DOHH2 (cell line): ENCODE data around the gene CHKA.

Source experiments
- H3F3A ChIP-seq: fragments of 200-600 bp; sonication (generic), shearing (Covaris generic); 2 replicates; pipeline ENCODE4 v1.6.0; 2016; ENCODE audit warnings: antibody characterized with exemption, mild to moderate bottlenecking; ENCODE audit not compliant: control insufficient read depth, insufficient read depth
- H3K27ac ChIP-seq: fragments of 200-600 bp; sonication (generic); 2 replicates; pipeline ENCODE4 v1.5.1; 2014; ENCODE audit warnings: low read depth, mild to moderate bottlenecking, low read length, moderate library complexity
- H3K27me3 ChIP-seq: fragments of 200-600 bp; sonication (generic); 2 replicates; pipeline ENCODE4 v1.6.1; 2014; ENCODE audit warnings: mild to moderate bottlenecking, low read length, mixed read lengths; ENCODE audit not compliant: control insufficient read depth
- H3K36me3 ChIP-seq: fragments of 200-600 bp; sonication (generic); 2 replicates; pipeline ENCODE4 v1.6.1; 2014; ENCODE audit warnings: mild to moderate bottlenecking, low read length, moderate library complexity, mixed read lengths; ENCODE audit not compliant: control insufficient read depth
- H3K4me1 ChIP-seq: fragments of 200-600 bp; sonication (generic); 2 replicates; pipeline ENCODE4 v1.6.1; 2014; ENCODE audit warnings: mild to moderate bottlenecking, low read length, mixed read lengths; ENCODE audit not compliant: control insufficient read depth
- H3K4me2 ChIP-seq: fragments of 200-600 bp; sonication (generic); 2 replicates; pipeline ENCODE4 v1.6.0; 2014; ENCODE audit warnings: mild to moderate bottlenecking, low read length, moderate library complexity
- H3K4me3 ChIP-seq: fragments of 200-600 bp; sonication (generic); 2 replicates; pipeline ENCODE4 v1.5.1; 2014; ENCODE audit warnings: mild to moderate bottlenecking, low read length, mixed read lengths
- H3K79me2 ChIP-seq: fragments of 200-600 bp; sonication (generic); 2 replicates; pipeline ENCODE4 v1.6.1; 2014; ENCODE audit warnings: mild to moderate bottlenecking, low read length, mixed read lengths; ENCODE audit not compliant: control insufficient read depth
- H3K9me2 ChIP-seq: fragments of 200-600 bp; sonication (generic); replicated peaks from 2 replicates; pipeline ENCODE4 v1.6.1; 2014; ENCODE audit warnings: mild to moderate bottlenecking, low read length, mixed read lengths; ENCODE audit not compliant: control insufficient read depth
- H3K9me3 ChIP-seq: fragments of 200-600 bp; sonication (generic); 2 replicates; pipeline ENCODE4 v1.6.1; 2014; ENCODE audit warnings: antibody characterized with exemption, low read length, mixed read lengths; ENCODE audit not compliant: control insufficient read depth, insufficient read depth
- H4K20me1 ChIP-seq: fragments of 200-600 bp; sonication (generic); 2 replicates; pipeline ENCODE4 v1.6.0; 2014; ENCODE audit warnings: low read depth, mild to moderate bottlenecking, antibody characterized with exemption, low read length, moderate library complexity; ENCODE audit not compliant: control insufficient read depth, insufficient read depth
- CTCF ChIP-seq: fragments of 200-600 bp; sonication (generic); IDR thresholded peaks from one replicate; pipeline ENCODE4 v1.5.1; 2014; ENCODE audit warnings: antibody characterized with exemption, mild to moderate bottlenecking, low read depth, low read length; ENCODE audit not compliant: poor library complexity, severe bottlenecking
- EZH2phosphoT487 ChIP-seq: fragments of 200-600 bp; sonication (generic); IDR thresholded peaks from 2 replicates; pipeline ENCODE4 v1.6.1; 2017; ENCODE audit warnings: borderline replicate concordance, mild to moderate bottlenecking, antibody characterized with exemption, low read length, moderate library complexity, mixed read lengths

The CHKA gene

DNA sequence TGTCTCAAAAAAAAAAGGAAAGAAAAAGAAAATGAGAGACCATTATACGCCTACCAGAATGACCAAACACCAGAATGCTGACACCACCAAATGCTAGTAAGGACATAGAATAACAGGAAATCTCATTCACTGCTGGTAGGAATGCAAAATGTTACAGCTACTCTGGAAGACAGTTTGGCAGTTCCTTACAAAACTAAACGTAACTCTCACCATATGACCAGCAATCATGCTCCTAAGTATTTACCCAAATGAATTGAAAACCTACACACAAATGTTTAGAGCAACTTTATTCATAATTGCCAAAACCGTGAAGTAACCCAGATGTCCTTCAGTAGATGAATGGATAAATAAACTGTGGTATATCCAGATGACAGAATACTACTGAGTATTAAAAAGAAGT lies 7.2 kb downstream of the CHKA start:
- H4K20me1 ChIP-seq = peaks cover 6% of the 10 kb centered on the region; the same call in 1 of the 2 replicates
- H3K9me3 ChIP-seq = no peaks in the 10 kb centered on the region
- H3K4me1 ChIP-seq = peaks cover 6% of the 10 kb centered on the region
- H3K79me2 ChIP-seq = peaks cover 79% of the 10 kb centered on the region
- H3K27me3 ChIP-seq = no peaks in the 10 kb centered on the region
- no peak overlapping the region for H3K4me3 ChIP-seq
- peaks cover 10% of the 10 kb centered on the region for H3F3A ChIP-seq
- H3K4me2 ChIP-seq = no peak overlapping the region
- no peaks in the 10 kb centered on the region for H3K9me2 ChIP-seq
- TF ChIP-seq EZH2phosphoT487 = no peak
- no peak for TF ChIP-seq CTCF
- no peak overlapping the region for H3K27ac ChIP-seq
- H3K36me3 ChIP-seq = peaks cover 19% of the 10 kb centered on the region; the same call in 1 of the 2 replicates

DNA sequence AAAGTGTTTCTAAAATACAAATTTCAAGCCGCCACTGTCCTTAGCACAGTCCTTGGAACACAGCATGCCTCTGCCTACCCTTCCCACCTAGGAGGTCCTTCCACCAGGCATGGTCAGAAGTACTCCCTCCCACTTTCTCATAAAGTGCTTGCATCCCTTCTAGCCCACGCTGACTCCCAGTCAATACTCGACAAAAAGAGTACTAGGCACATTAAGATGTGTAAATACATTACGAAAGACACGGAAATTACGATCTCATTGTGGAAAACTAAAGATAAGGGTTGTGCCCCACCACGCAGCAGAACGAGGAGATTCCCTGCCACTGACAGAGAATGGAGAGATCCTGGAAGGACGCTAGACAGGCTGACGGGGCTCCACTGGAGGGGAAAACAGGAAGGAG lies 13.5 kb downstream of the CHKA start:
- H3F3A ChIP-seq = no peaks in the 10 kb centered on the region
- H3K27ac ChIP-seq = no peak overlapping the region
- no peaks in the 10 kb centered on the region for H3K27me3 ChIP-seq
- no peak overlapping the region for H3K4me2 ChIP-seq
- TF ChIP-seq CTCF (no peak), EZH2phosphoT487 (no peak)
- peaks cover 73% of the 10 kb centered on the region for H3K79me2 ChIP-seq
- H3K36me3 ChIP-seq = no peaks in the 10 kb centered on the region
- H3K4me1 ChIP-seq = peaks cover 5% of the 10 kb centered on the region; the same call in 1 of the 2 replicates
- no peak overlapping the region for H3K4me3 ChIP-seq
- H4K20me1 ChIP-seq = no peaks in the 10 kb centered on the region
- H3K9me2 ChIP-seq = no peaks in the 10 kb centered on the region
- no peaks in the 10 kb centered on the region for H3K9me3 ChIP-seq

DNA sequence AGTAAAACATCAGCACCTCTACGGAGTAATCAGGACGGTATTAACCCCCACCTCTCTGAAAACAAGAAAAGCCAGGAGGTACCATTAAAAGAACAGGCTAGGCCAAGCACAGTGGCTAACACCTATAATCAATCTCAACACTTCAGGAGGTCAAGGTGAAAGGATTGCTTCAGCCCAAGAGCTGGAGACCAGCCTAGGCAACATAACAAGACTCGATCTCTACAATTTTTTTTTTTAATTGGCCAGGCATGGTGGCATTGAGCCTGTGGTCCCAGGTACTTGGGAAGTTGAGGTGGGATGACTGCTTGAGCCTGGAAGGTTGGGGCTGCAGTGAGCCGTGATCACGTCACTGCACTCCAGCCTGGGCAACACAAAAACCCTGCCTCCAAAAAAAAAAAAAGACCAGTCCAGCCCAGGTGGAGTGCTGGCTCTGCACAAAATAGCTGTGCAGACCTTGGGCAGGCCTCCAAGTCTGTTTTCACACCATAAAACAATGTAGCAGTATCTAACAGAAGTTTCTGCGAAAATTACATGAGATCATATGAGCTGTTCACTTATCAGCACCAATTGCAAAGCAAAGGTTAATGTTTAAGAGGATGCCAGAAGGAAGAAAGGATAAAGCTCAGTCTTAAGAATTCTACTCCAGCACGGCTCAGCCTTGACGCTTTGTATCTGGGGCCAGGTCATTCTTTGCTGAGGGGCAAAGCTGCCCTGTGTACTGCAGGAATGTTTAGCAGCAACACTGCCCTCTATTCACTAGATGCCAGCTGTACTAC lies 14.8 kb downstream of the CHKA start:
- Histone ChIP-seq H3K79me2 (peaks cover 74% of the 10 kb centered on the region), H3K36me3 (no peaks in the 10 kb centered on the region), H3K9me3 (no peaks in the 10 kb centered on the region), H3K9me2 (no peaks in the 10 kb centered on the region), H3F3A (no peaks in the 10 kb centered on the region), H3K27ac (no peak overlapping the region), H3K4me1 (peaks cover 6% of the 10 kb centered on the region), H4K20me1 (no peaks in the 10 kb centered on the region), H3K4me2 (no peak overlapping the region), H3K27me3 (no peaks in the 10 kb centered on the region), H3K4me3 (no peak overlapping the region)
- TF ChIP-seq EZH2phosphoT487 (no peak), CTCF (no peak)
